Activated CD8-positive, alpha-beta memory T cell treated with anti-CD3 and anti-CD28 coated beads, Interleukin-2, amount 10 ng/mL, durations not matched to agents 7 days and 5 days (primary cell): ENCODE measurements around the gene FLT1. TPM values are rescaled to one million over a fixed set of nuclear protein-coding genes. Genes with fewer than 3 reads are reported as not detected.

Source experiments
- ATAC-seq: fragments of 150-1000 bp; cut with Tn5 transposase; one replicate; pipeline ENCODE4 v1.10.0; 2021; ENCODE audit warnings: moderate library complexity
- CTCF ChIA-PET: fragments of 350-600 bp; sonication (Branson Sonifier 250); formaldehyde crosslinking; loops from one replicate; lab custom pipeline; 2021; ENCODE audit warnings: antibody characterized with exemption; lab: Charles Lee
- DNase-seq: peaks from one replicate; pipeline ENCODE4 v3.0.0-alpha.2; 2020
- H3K27ac Mint-ChIP-seq: one replicate; pipeline ENCODE4 v1.8.0; 2021; ENCODE audit warnings: mild to moderate bottlenecking, mixed read lengths
- H3K27me3 Mint-ChIP-seq: one replicate; pipeline ENCODE4 v1.8.0; 2021; ENCODE audit warnings: mixed read lengths
- H3K36me3 Mint-ChIP-seq: one replicate; pipeline ENCODE4 v1.8.0; 2021; ENCODE audit warnings: mild to moderate bottlenecking, mixed read lengths
- H3K4me1 Mint-ChIP-seq: one replicate; pipeline ENCODE4 v1.8.0; 2021; ENCODE audit warnings: mixed read lengths
- H3K4me3 Mint-ChIP-seq: one replicate; pipeline ENCODE4 v1.8.0; 2021; ENCODE audit warnings: mild to moderate bottlenecking, moderate library complexity, mixed read lengths
- H3K9me3 Mint-ChIP-seq: one replicate; pipeline ENCODE4 v1.8.0; 2022; ENCODE audit warnings: low read depth, mixed read lengths
- total RNA-seq, 2 experiments: library from RNA; stranded (reverse); gene quantifications; one replicate each; pipeline ENCODE4 v1.2.3, GENCODE V29; 2021

The FLT1 gene
- total RNA-seq, 2 experiments from 2014 or later = 0.44 to 1.4 TPM

GRCh38 chr13:28410096-28410495, 84.8 kb downstream of the FLT1 start:
- CTCF ChIA-PET = no interaction called here
- Mint-ChIP-seq H3K4me1 (peaks cover 2% of the 10 kb centered on the region), H3K4me3 (no peak overlapping the region), H3K27me3 (peaks cover 30% of the 10 kb centered on the region), H3K36me3 (no peaks in the 10 kb centered on the region), H3K9me3 (no peaks in the 10 kb centered on the region), H3K27ac (no peak overlapping the region)
- DNase-seq (no peak), ATAC-seq (no peak)

DNA sequence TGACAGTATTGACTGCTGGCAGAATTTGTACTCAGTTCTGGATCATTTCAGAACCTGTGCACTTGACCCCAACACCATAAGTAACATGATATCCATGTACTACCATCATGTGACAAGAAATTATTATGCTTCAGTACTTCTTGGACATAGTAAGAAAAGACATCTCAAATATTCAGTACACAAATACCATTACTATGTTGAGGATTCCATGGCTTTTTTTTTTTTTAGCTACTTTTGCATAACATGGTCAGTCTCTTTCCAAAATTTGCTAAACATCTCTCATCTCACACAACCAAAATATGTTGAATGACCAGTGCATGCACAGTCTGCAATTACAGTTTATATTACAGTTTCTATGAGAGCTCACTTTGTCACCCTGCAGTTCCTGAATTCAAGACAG, 85.3 kb downstream of the FLT1 start:
- H3K36me3 Mint-ChIP-seq = no peaks in the 10 kb centered on the region
- H3K4me1 Mint-ChIP-seq = peaks cover 2% of the 10 kb centered on the region
- H3K9me3 Mint-ChIP-seq = no peaks in the 10 kb centered on the region

DNA sequence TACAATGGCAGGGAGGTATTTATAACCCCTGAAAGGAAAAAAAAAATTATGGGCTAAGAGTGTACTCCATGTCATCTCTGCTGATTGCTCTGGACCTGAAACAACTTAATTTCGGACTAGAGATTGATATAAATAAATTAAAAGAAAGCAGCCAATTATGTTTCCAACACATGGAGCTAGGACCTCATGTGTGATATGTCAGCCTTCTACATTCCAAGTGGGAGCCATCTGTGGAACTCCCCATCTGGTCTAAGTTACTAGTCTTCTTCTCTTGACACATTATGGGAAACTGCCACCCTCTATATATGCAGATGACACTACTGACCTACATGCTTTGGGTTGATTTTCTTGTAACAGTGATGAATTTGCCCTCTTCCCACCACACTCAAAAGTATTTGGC, 86.1 kb downstream of the FLT1 start:
- Mint-ChIP-seq H3K27me3 (peaks cover 32% of the 10 kb centered on the region), H3K36me3 (no peaks in the 10 kb centered on the region), H3K4me3 (no peak overlapping the region), H3K9me3 (no peaks in the 10 kb centered on the region), H3K27ac (no peak overlapping the region), H3K4me1 (peaks cover 2% of the 10 kb centered on the region)
- CTCF ChIA-PET = no interaction called here
- ATAC-seq (no peak), DNase-seq (no peak)

More for the DNA sequence above, 85.3 kb downstream of the FLT1 start:
- CTCF ChIA-PET = no interaction called here
- H3K4me3 Mint-ChIP-seq = no peak overlapping the region
- H3K27me3 Mint-ChIP-seq = peaks cover 31% of the 10 kb centered on the region
- no peak for ATAC-seq
- DNase-seq = no peak
- no peak overlapping the region for H3K27ac Mint-ChIP-seq

DNA sequence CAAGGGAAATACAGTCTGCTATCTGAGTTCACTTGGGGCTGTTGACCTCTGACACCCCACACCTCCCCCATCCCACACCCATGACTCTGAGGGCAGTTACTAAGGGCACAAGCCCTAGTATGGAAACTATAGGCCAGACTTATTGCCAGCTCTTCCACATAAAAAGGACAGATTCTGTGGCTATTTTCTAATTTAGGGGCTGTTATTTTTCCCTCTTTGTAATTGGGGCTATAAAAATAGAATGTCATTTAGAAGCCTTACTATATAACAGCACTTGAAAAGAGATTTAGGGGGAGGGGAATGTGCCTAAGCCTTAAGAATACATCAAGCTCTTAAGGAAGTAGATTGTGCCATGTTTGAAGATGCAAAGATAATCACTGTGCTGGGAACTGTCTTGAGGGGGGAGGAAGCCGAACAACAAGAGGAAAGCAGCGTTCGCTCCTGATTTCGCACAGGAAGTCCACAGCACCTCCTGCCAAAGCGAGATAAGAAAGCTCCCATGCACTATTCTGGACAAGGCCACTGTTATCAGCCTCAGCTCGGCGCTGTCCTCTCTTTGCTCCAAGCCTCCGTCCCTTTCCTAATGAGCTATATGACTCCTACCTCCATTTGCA, 86.6 kb downstream of the FLT1 start:
- Mint-ChIP-seq H3K9me3 (no peaks in the 10 kb centered on the region), H3K36me3 (no peaks in the 10 kb centered on the region), H3K27ac (no peak overlapping the region), H3K4me1 (peaks cover 2% of the 10 kb centered on the region), H3K27me3 (peaks cover 32% of the 10 kb centered on the region), H3K4me3 (no peak overlapping the region)
- DNase-seq (no peak), ATAC-seq (no peak)
- CTCF ChIA-PET = no interaction called here

- no peaks in the 10 kb centered on the region for H3K9me3 Mint-ChIP-seq
- no peak for DNase-seq
- H3K4me3 Mint-ChIP-seq = no peak overlapping the region
- CTCF ChIA-PET = no interaction called here
- H3K27ac Mint-ChIP-seq = no peak overlapping the region
- no peak for ATAC-seq
- H3K36me3 Mint-ChIP-seq = no peaks in the 10 kb centered on the region
- peaks cover 38% of the 10 kb centered on the region for H3K27me3 Mint-ChIP-seq
- peaks cover 4% of the 10 kb centered on the region for H3K4me1 Mint-ChIP-seq
Measured at GRCh38 chr13:28406733-28407266, 88.1 kb downstream of the FLT1 start.

GRCh38 chr13:28402057-28402381, 92.9 kb downstream of the FLT1 start:
- no peak for ATAC-seq
- CTCF ChIA-PET = no interaction called here
- Mint-ChIP-seq H3K36me3 (no peaks in the 10 kb centered on the region), H3K4me1 (peaks cover 2% of the 10 kb centered on the region), H3K27me3 (peaks cover 34% of the 10 kb centered on the region), H3K9me3 (no peaks in the 10 kb centered on the region), H3K4me3 (no peak overlapping the region), H3K27ac (no peak overlapping the region)
- DNase-seq = no peak

DNA sequence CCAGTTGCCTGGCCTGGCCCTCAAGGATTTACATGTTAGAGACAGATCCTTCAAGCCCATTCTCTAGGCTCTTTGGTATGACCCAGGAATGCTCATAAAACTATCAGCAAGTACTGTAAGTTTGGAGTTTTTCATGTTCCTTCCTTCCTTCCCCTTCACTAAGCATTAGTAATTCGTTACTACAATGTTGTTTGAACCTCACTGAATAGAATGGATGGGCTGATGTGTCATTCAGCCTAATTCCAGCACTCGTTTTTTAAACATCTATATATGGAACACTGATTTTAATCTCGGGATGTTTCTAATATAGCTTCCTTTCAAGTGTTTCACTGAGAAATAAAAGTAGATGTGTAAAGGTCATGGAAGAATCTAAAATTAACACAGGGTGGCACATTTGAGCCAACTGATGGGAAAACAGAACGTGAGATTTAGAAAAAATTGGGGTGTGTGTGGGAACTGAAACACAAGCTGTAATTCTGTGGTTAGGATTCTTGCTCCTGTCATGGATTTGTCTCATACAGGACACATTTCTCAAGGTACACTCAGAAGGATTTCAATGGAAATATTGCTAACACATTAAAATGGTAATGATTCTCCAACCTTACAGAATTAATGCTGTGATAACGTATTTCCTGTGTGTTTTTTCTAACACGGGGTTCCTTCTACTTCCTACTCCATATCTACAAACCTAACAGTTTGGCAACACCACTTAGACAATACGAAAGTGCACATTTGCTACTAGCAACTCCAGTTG, 93.4 kb downstream of the FLT1 start:
- ATAC-seq = no peak
- no peaks in the 10 kb centered on the region for H3K36me3 Mint-ChIP-seq
- no peak for DNase-seq
- peaks cover 34% of the 10 kb centered on the region for H3K27me3 Mint-ChIP-seq
- no peak overlapping the region for H3K27ac Mint-ChIP-seq
- CTCF ChIA-PET = no interaction called here
- no peaks in the 10 kb centered on the region for H3K9me3 Mint-ChIP-seq
- H3K4me3 Mint-ChIP-seq = no peak overlapping the region
- peaks cover 2% of the 10 kb centered on the region for H3K4me1 Mint-ChIP-seq

DNA sequence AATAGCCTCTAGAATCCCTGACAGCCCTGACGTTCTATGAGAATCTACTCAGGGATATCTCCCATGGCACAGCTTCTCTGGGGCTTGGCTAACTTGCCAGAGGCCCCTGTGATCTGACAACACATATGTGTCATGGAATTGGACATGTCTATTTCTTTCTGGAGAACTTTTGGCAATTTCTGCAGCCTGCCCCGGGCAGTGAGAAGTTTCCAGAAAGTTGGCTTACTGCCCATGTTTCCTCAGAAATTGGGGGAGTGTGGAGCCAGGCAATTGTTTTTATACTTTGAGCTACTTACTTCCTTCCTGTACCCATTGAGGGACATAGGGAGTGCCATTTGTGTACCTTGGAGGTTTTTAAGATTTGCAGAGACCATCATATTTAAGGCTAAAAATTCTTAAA, 98.9 kb downstream of the FLT1 start:
- H3K27me3 Mint-ChIP-seq = peaks cover 17% of the 10 kb centered on the region
- no peaks in the 10 kb centered on the region for H3K9me3 Mint-ChIP-seq
- CTCF ChIA-PET = no interaction called here
- H3K36me3 Mint-ChIP-seq = no peaks in the 10 kb centered on the region
- no peak overlapping the region for H3K27ac Mint-ChIP-seq
- DNase-seq (no peak), ATAC-seq (no peak)
- H3K4me1 Mint-ChIP-seq = no peaks in the 10 kb centered on the region
- no peak overlapping the region for H3K4me3 Mint-ChIP-seq

DNA sequence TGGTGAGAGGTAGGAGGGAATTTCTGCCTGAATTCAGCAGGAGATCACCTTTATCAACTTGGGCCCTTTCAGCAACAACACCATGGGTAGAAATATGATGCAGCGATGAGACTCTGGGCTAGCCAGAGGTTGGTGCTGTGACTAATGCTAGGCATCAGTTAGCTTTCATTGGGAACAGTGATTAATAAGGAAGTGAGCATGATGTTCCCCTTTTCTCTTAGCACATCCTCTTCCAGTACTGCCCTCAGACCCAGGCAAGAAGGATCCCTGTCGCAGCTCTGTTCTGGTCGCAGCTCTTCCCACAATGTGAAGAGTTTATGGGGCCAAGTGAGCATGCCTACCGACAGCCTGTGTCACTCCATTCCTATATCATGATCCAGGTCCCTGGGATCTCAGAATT, 100.5 kb downstream of the FLT1 start:
- no peak for ATAC-seq
- no peaks in the 10 kb centered on the region for H3K4me1 Mint-ChIP-seq
- no peaks in the 10 kb centered on the region for H3K9me3 Mint-ChIP-seq
- no peak for DNase-seq
- H3K4me3 Mint-ChIP-seq = no peak overlapping the region
- CTCF ChIA-PET = no interaction called here
- no peak overlapping the region for H3K27ac Mint-ChIP-seq
- H3K27me3 Mint-ChIP-seq = peaks cover 18% of the 10 kb centered on the region
- H3K36me3 Mint-ChIP-seq = no peaks in the 10 kb centered on the region

- ATAC-seq = no peak
- Mint-ChIP-seq H3K27me3 (peaks cover 10% of the 10 kb centered on the region), H3K4me3 (no peak overlapping the region), H3K4me1 (no peaks in the 10 kb centered on the region), H3K27ac (no peak overlapping the region), H3K36me3 (no peaks in the 10 kb centered on the region), H3K9me3 (no peaks in the 10 kb centered on the region)
- DNase-seq = no peak
- CTCF ChIA-PET = no interaction called here
Measured at GRCh38 chr13:28392896-28393505, 101.9 kb downstream of the FLT1 start.

DNA sequence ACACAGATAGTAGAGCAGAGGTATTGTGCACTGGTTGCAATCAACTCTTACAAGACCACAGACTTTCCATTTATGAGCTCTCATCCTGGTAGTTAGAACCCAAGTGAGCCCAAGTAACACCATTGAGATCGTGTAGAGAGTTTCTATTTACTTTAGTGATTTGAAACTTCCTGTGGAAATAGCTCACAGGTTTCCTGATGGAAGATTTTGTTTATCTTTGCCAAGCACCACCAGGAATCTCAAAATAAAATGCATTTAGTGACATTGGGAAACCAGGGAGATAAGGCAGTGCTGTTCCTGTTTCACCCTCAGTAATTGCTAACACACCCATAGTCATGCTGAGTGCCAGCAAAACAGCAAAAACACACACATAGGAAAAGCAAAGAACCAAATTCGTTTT, 102.5 kb downstream of the FLT1 start:
- DNase-seq = no peak
- H3K4me3 Mint-ChIP-seq = no peak overlapping the region
- H3K27me3 Mint-ChIP-seq = peaks cover 15% of the 10 kb centered on the region
- no peaks in the 10 kb centered on the region for H3K36me3 Mint-ChIP-seq
- no peaks in the 10 kb centered on the region for H3K9me3 Mint-ChIP-seq
- no peak for ATAC-seq
- H3K27ac Mint-ChIP-seq = no peak overlapping the region
- H3K4me1 Mint-ChIP-seq = no peaks in the 10 kb centered on the region
- CTCF ChIA-PET = no interaction called here

DNA sequence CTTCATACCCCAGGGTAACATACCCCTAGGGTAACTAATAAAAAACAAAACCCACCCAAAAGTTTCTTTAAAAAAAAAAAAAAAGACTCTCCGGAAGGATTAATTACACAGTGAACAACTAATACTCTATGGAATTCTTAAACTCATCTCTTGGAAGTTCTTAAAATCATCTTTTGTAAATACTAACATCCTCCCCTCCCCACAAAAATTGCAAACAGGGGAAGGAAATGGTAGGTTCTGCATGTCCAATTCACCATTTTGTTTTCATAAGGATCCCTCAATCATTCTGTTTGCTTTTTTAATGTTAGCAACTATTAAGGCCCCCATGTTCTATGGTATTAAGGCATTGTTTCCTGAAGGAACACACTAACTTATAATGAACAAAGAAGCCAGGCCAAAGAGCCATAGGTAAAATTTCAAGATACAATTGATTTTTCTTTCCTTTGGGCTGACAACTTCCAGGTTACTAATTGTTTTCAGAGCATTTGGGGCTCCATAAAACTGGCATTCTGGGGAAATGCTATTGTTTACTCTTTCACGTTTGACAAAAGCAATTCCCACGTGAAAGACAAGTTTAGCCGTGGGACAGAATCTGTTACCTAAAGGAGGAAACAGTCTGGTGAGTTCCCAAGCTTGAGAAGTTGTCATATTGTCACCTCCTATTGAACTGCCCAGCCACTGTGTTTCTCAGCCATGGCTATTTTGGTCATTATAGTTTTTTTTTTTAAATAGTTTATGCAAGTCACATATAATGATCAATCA, 107.0 kb downstream of the FLT1 start:
- CTCF ChIA-PET = no interaction called here
- no peak for ATAC-seq
- no peak overlapping the region for H3K27ac Mint-ChIP-seq
- no peaks in the 10 kb centered on the region for H3K9me3 Mint-ChIP-seq
- H3K4me3 Mint-ChIP-seq = no peak overlapping the region
- no peaks in the 10 kb centered on the region for H3K4me1 Mint-ChIP-seq
- H3K36me3 Mint-ChIP-seq = no peaks in the 10 kb centered on the region
- DNase-seq = no peak
- peaks cover 28% of the 10 kb centered on the region for H3K27me3 Mint-ChIP-seq

DNA sequence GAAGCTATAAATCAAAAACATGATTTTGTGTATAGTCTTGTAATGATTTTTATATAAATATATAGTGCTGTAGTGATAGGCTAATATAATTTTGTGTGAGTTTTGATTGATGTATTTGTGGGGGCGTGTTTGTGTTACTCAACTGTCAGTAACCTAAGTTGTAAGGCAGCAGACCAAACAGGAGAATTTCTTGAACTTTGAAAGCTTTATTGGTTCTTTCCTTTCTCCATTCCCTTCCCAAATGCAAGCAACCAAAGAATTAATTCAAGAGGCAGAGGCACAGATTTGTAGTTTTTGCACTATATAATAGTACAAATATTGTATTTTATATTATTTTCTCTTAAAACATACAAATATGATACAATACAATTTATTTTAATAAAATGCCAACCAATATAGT, 109.6 kb downstream of the FLT1 start:
- Mint-ChIP-seq H3K9me3 (no peaks in the 10 kb centered on the region), H3K27ac (no peak overlapping the region), H3K4me3 (no peak overlapping the region), H3K36me3 (no peaks in the 10 kb centered on the region), H3K4me1 (no peaks in the 10 kb centered on the region), H3K27me3 (peaks cover 25% of the 10 kb centered on the region)
- no peak for DNase-seq
- CTCF ChIA-PET = no interaction called here
- ATAC-seq = no peak
